ENCODE data around the gene DMD. TPM values are rescaled to one million over a fixed set of nuclear protein-coding genes. Genes with fewer than 3 reads are reported as not detected.

DMD gene
- total RNA-seq, 1 experiment from 2014 or later, result 2.2 TPM

GRCh38 chrX:31931225-31931624, 1280.1 kb downstream of the DMD start:
- ATAC-seq (no peak), DNase-seq (ENCODE audit: low read depth, low spot score) (no peak)
- no peaks in the 10 kb centered on the region for H3K9me3 ChIP-seq (ENCODE audit: control insufficient read depth, insufficient read depth, low read depth, low read length)
- in situ Hi-C loops (cut with HindIII; ENCODE audit: low pct_unique_long_range_greater_than_20kb, low sequenced_read_pairs) (no loop called here), intact Hi-C loops (cut with micrococcal nuclease; ENCODE audit: unreplicated experiment) (no loop called here)
- no peak overlapping the region for H3K27ac ChIP-seq (ENCODE audit: low read length)
- no TSS peak for BruUV-seq (replicated peaks)
- H3K36me3 ChIP-seq (ENCODE audit: control insufficient read depth, insufficient read depth, low read length), result no peaks in the 10 kb centered on the region
- no peaks in the 10 kb centered on the region for H3K27me3 ChIP-seq (ENCODE audit: control insufficient read depth, insufficient read depth, low read length)
- ChIA-PET CTCF (no interaction called here), POLR2A (no interaction called here)
- no peaks in the 10 kb centered on the region for H3K4me1 ChIP-seq (ENCODE audit: control insufficient read depth, insufficient read depth, low read length)
- H3K4me3 ChIP-seq (ENCODE audit: low read depth in 2 of 2, low read length in 2 of 2), result no peak overlapping the region
- TF ChIP-seq POLR2AphosphoS5 (IDR thresholded peaks at IDR 0.05; ENCODE audit: low read depth, low read length) (no peak), TCF7L2 (IDR thresholded peaks at IDR 0.05; ENCODE audit: low read depth, low read length) (no peak), SIN3A (IDR thresholded peaks at IDR 0.05; ENCODE audit: borderline replicate concordance, insufficient read depth, low read depth, low read length) (no peak), REST (IDR thresholded peaks at IDR 0.05; ENCODE audit: insufficient read depth in 1 of 2, low read depth in 2 of 2, low read length in 1 of 2) (no peak), CTCF (IDR thresholded peaks at IDR 0.05) (no peak)

- ATAC-seq (no peak), DNase-seq (ENCODE audit: low read depth, low spot score) (no peak)
- CTCF ChIA-PET, result no interaction called here
- in situ Hi-C loops (cut with HindIII; ENCODE audit: low pct_unique_long_range_greater_than_20kb, low sequenced_read_pairs) (no loop called here), intact Hi-C loops (cut with micrococcal nuclease; ENCODE audit: unreplicated experiment) (no loop called here)
- Histone ChIP-seq H3K36me3 (ENCODE audit: control insufficient read depth, insufficient read depth, low read length) (no peaks in the 10 kb centered on the region), H3K9me3 (ENCODE audit: control insufficient read depth, insufficient read depth, low read depth, low read length) (no peaks in the 10 kb centered on the region), H3K4me1 (ENCODE audit: control insufficient read depth, insufficient read depth, low read length) (no peaks in the 10 kb centered on the region), H3K27ac (ENCODE audit: low read length) (no peak overlapping the region), H3K4me3 (ENCODE audit: low read depth in 2 of 2, low read length in 2 of 2) (no peak overlapping the region), H3K27me3 (ENCODE audit: control insufficient read depth, insufficient read depth, low read length) (no peaks in the 10 kb centered on the region)
- BruUV-seq (replicated peaks), result no TSS peak
- TF ChIP-seq REST (IDR thresholded peaks at IDR 0.05; ENCODE audit: insufficient read depth in 1 of 2, low read depth in 2 of 2, low read length in 1 of 2), result no peak
- POLR2A ChIA-PET, result no interaction called here
Measured at GRCh38 chrX:31929366-31929765, 1282.0 kb downstream of the DMD start.

All from Panc1 (cell line).